Measurements from ENCODE around the gene C4orf51. TPM values are rescaled to one million over a fixed set of nuclear protein-coding genes. Genes with fewer than 3 reads are reported as not detected.
"Not testable (repeated sequence)": the region's sequence is repeated elsewhere in the genome, so short reads cannot be mapped to it uniquely, and the experiment has no call there.

The C4orf51 gene
- polyA plus RNA-seq, 1 donor from 2014 or later, result not detected

GRCh38 chr4:145686991-145687390 lies 7.0 kb downstream of the C4orf51 start:
- H3K27me3 Mint-ChIP-seq, result peaks cover 12% of the 10 kb centered on the region
- no peak overlapping the region for H3K4me3 Mint-ChIP-seq
- H3K36me3 Mint-ChIP-seq, result peaks cover 2% of the 10 kb centered on the region
- no peak overlapping the region for H3K27ac Mint-ChIP-seq
- no peaks in the 10 kb centered on the region for H3K4me1 Mint-ChIP-seq
- peaks cover 2 to 8% (median 7%) of the 10 kb centered on the region in 3 donors for H3K9me3 Mint-ChIP-seq

GRCh38 chr4:145690610-145691009 lies 10.7 kb downstream of the C4orf51 start:
- no peak overlapping the region for H3K27ac Mint-ChIP-seq
- H3K36me3 Mint-ChIP-seq, result peaks cover 2% of the 10 kb centered on the region
- H3K4me3 Mint-ChIP-seq, result no peak overlapping the region
- H3K9me3 Mint-ChIP-seq, result peaks cover 2 to 12% (median 8%) of the 10 kb centered on the region in 3 donors
- H3K4me1 Mint-ChIP-seq, result no peaks in the 10 kb centered on the region
- peaks cover 1% of the 10 kb centered on the region for H3K27me3 Mint-ChIP-seq

- not testable (repeated sequence) for H3K4me3 Mint-ChIP-seq, H3K27ac Mint-ChIP-seq, H3K36me3 Mint-ChIP-seq, H3K27me3 Mint-ChIP-seq, H3K4me1 Mint-ChIP-seq
- peaks cover 2 to 12% (median 8%) of the 10 kb centered on the region in 3 donors for H3K9me3 Mint-ChIP-seq
These were observed 11.5 kb downstream of the C4orf51 start for GRCh38 chr4:145691416-145691815.

GRCh38 chr4:145694929-145695328 lies 15.0 kb downstream of the C4orf51 start:
- no peak overlapping the region for H3K4me3 Mint-ChIP-seq
- H3K9me3 Mint-ChIP-seq, result peaks cover 2 to 12% (median 8%) of the 10 kb centered on the region in 3 donors
- no peak overlapping the region for H3K27ac Mint-ChIP-seq
- H3K4me1 Mint-ChIP-seq, result no peaks in the 10 kb centered on the region
- H3K27me3 Mint-ChIP-seq, result no peaks in the 10 kb centered on the region
- no peaks in the 10 kb centered on the region for H3K36me3 Mint-ChIP-seq

GRCh38 chr4:145697332-145697731 lies 17.4 kb downstream of the C4orf51 start:
- H3K27ac Mint-ChIP-seq, result no peak overlapping the region
- H3K36me3 Mint-ChIP-seq, result no peaks in the 10 kb centered on the region
- H3K4me1 Mint-ChIP-seq, result no peaks in the 10 kb centered on the region
- H3K27me3 Mint-ChIP-seq, result peaks cover 4% of the 10 kb centered on the region
- peaks cover 0 to 4% (median 3%) of the 10 kb centered on the region in 3 donors for H3K9me3 Mint-ChIP-seq
- H3K4me3 Mint-ChIP-seq, result no peak overlapping the region

GRCh38 chr4:145698507-145698906 lies 18.6 kb downstream of the C4orf51 start:
- no peak overlapping the region for H3K27ac Mint-ChIP-seq
- peaks cover 0 to 4% (median 3%) of the 10 kb centered on the region in 3 donors for H3K9me3 Mint-ChIP-seq
- no peak overlapping the region for H3K4me3 Mint-ChIP-seq
- H3K27me3 Mint-ChIP-seq, result peaks cover 4% of the 10 kb centered on the region
- H3K36me3 Mint-ChIP-seq, result no peaks in the 10 kb centered on the region
- H3K4me1 Mint-ChIP-seq, result no peaks in the 10 kb centered on the region

GRCh38 chr4:145703850-145704497 lies 24.0 kb downstream of the C4orf51 start:
- H3K9me3 Mint-ChIP-seq, result no peaks in the 10 kb centered on the region
- H3K27me3 Mint-ChIP-seq, result peaks cover 4% of the 10 kb centered on the region
- no peaks in the 10 kb centered on the region for H3K36me3 Mint-ChIP-seq
- no peaks in the 10 kb centered on the region for H3K4me1 Mint-ChIP-seq
- H3K4me3 Mint-ChIP-seq, result no peak overlapping the region
- H3K27ac Mint-ChIP-seq, result no peak overlapping the region

- peaks cover under 1% of the 10 kb centered on the region for H3K27me3 Mint-ChIP-seq
- H3K27ac Mint-ChIP-seq, result peak overlapping the region in 1 of 3 donors; percentile 47
- H3K4me1 Mint-ChIP-seq, result no peaks in the 10 kb centered on the region
- peaks cover 7% of the 10 kb centered on the region for H3K36me3 Mint-ChIP-seq
- peaks cover 6 to 30% (median 17%) of the 10 kb centered on the region in 3 donors for H3K9me3 Mint-ChIP-seq
- H3K4me3 Mint-ChIP-seq, result no peak overlapping the region
These were observed 29.4 kb downstream of the C4orf51 start for GRCh38 chr4:145709336-145709735.

- H3K27me3 Mint-ChIP-seq, result peaks cover 5% of the 10 kb centered on the region
- H3K9me3 Mint-ChIP-seq, result peaks cover 6 to 30% (median 17%) of the 10 kb centered on the region in 3 donors
- H3K4me1 Mint-ChIP-seq, result no peaks in the 10 kb centered on the region
- no peak overlapping the region for H3K27ac Mint-ChIP-seq
- H3K36me3 Mint-ChIP-seq, result peaks cover 7% of the 10 kb centered on the region
- no peak overlapping the region for H3K4me3 Mint-ChIP-seq
These were observed 29.9 kb downstream of the C4orf51 start for GRCh38 chr4:145709843-145710242.

GRCh38 chr4:145716200-145716599 lies 36.3 kb downstream of the C4orf51 start:
- Mint-ChIP-seq H3K4me3 (no peak overlapping the region), H3K9me3 (peaks cover 6 to 18% (median 9%) of the 10 kb centered on the region in 3 donors), H3K36me3 (peaks cover 4% of the 10 kb centered on the region), H3K27ac (no peak overlapping the region), H3K4me1 (peaks cover 0 to 5% (median 2%) of the 10 kb centered on the region in 3 donors), H3K27me3 (peaks cover 34% of the 10 kb centered on the region)

- H3K9me3 Mint-ChIP-seq, result peaks cover 3 to 14% (median 7%) of the 10 kb centered on the region in 3 donors
- H3K4me3 Mint-ChIP-seq, result no peak overlapping the region
- H3K27me3 Mint-ChIP-seq, result peaks cover 34% of the 10 kb centered on the region
- H3K27ac Mint-ChIP-seq, result no peak overlapping the region
- H3K4me1 Mint-ChIP-seq, result peaks cover 0 to 5% (median 2%) of the 10 kb centered on the region in 3 donors
- peaks cover 4% of the 10 kb centered on the region for H3K36me3 Mint-ChIP-seq
These were observed 36.8 kb downstream of the C4orf51 start for GRCh38 chr4:145716661-145717200.

- peaks cover 29% of the 10 kb centered on the region for H3K27me3 Mint-ChIP-seq
- peaks cover 2% of the 10 kb centered on the region for H3K36me3 Mint-ChIP-seq
- H3K4me1 Mint-ChIP-seq, result peaks cover 0 to 5% (median 2%) of the 10 kb centered on the region in 3 donors
- peaks cover 0 to 3% (median 0%) of the 10 kb centered on the region in 3 donors for H3K9me3 Mint-ChIP-seq
- peak overlapping the region in 2 of 4 donors; percentile 49 to 58 for H3K4me3 Mint-ChIP-seq
- no peak overlapping the region for H3K27ac Mint-ChIP-seq
These were observed 40.0 kb downstream of the C4orf51 start for GRCh38 chr4:145719752-145720624.

GRCh38 chr4:145720656-145721055 lies 40.7 kb downstream of the C4orf51 start:
- Mint-ChIP-seq H3K4me1 (peaks cover 0 to 5% (median 2%) of the 10 kb centered on the region in 3 donors), H3K27me3 (peaks cover 29% of the 10 kb centered on the region), H3K9me3 (peaks cover 0 to 3% (median 0%) of the 10 kb centered on the region in 3 donors), H3K36me3 (peaks cover 2% of the 10 kb centered on the region), H3K4me3 (peak overlapping the region in 1 of 4 donors; percentile 58), H3K27ac (no peak overlapping the region)

GRCh38 chr4:145722561-145722960 lies 42.6 kb downstream of the C4orf51 start:
- Mint-ChIP-seq H3K27ac (no peak overlapping the region), H3K9me3 (peaks cover 0 to 3% (median 0%) of the 10 kb centered on the region in 3 donors), H3K27me3 (peaks cover 22% of the 10 kb centered on the region), H3K4me3 (no peak overlapping the region), H3K4me1 (peaks cover 0 to 5% (median 2%) of the 10 kb centered on the region in 3 donors), H3K36me3 (peaks cover 2% of the 10 kb centered on the region)

- Mint-ChIP-seq H3K27me3 (peaks cover 14% of the 10 kb centered on the region), H3K4me1 (peaks cover 0 to 5% (median 2%) of the 10 kb centered on the region in 3 donors), H3K27ac (no peak overlapping the region), H3K4me3 (no peak overlapping the region), H3K9me3 (peaks cover 0 to 2% (median 0%) of the 10 kb centered on the region in 3 donors), H3K36me3 (no peaks in the 10 kb centered on the region)
These were observed 43.4 kb downstream of the C4orf51 start for GRCh38 chr4:145723336-145723735.
